Esophagus muscularis mucosa (tissue), 4 donors: Measurements from ENCODE around the gene TTC7B. TPM values are rescaled to one million over a fixed set of nuclear protein-coding genes. Genes with fewer than 3 reads are reported as not detected.

Experiments used
- DNase-seq: peaks from one replicate; pipeline ENCODE4 v3.0.0-alpha.2; 2017; ENCODE audit errors: extremely low spot score
- H3K27ac ChIP-seq, 4 donors: fragments of 200-600 bp; sonication (generic); replicated peaks in 1 of 4; 1 replicate in 3 of 4; 2 replicates in 1 of 4; pipeline ENCODE4 v1.5.1; 2016 to 2019; ENCODE audit warnings: mild to moderate bottlenecking in 1 of 4
- H3K27me3 ChIP-seq, 4 donors: fragments of 200-600 bp; sonication (generic); one replicate each; pipeline versions ENCODE4 v1.5.1 to v1.6.0; 2016 to 2019
- H3K36me3 ChIP-seq, 4 donors: fragments of 200-600 bp; sonication (generic); one replicate each; pipeline ENCODE4 v1.5.1; 2016 to 2019
- H3K4me1 ChIP-seq, 4 donors: fragments of 200-600 bp; sonication (generic); one replicate each; pipeline ENCODE4 v1.5.1; 2016 to 2019
- H3K4me3 ChIP-seq, 4 donors: fragments of 200-600 bp; sonication (generic); 1 replicate in 2 of 4; 2 replicates in 2 of 4; pipeline ENCODE4 v1.5.1; 2016 to 2019; ENCODE audit warnings: mild to moderate bottlenecking in 4 of 4, moderate library complexity in 1 of 4
- H3K9me3 ChIP-seq, 4 donors: fragments of 200-600 bp; sonication (generic); 1 replicate in 3 of 4; 2 replicates in 1 of 4; pipeline ENCODE4 v1.5.1; 2016 to 2019
- CTCF ChIP-seq, 3 experiments: fragments of 200-600 bp in 2 of 3; fragments of 450-650 bp in 1 of 3; sonication (generic) in 2 of 3; IDR thresholded peaks; one replicate each; pipeline ENCODE4 v1.5.1; 2017 to 2019; ENCODE audit warnings: antibody characterized with exemption in 3 of 3, mild to moderate bottlenecking in 2 of 3, moderate library complexity in 1 of 3
- EP300 ChIP-seq: sonication (generic); formaldehyde crosslinking; IDR thresholded peaks from one replicate; pipeline ENCODE4 v1.6.1; 2017; ENCODE audit warnings: antibody characterized with exemption
- POLR2A ChIP-seq: fragments of 450-650 bp; IDR thresholded peaks from one replicate; pipeline ENCODE4 v1.6.1; 2017; ENCODE audit warnings: antibody characterized with exemption, moderate library complexity, mild to moderate bottlenecking, low read depth
- POLR2AphosphoS5 ChIP-seq, 2 donors: sonication (generic); formaldehyde crosslinking; IDR thresholded peaks; one replicate each; pipeline ENCODE4 v1.6.1; 2017; ENCODE audit warnings: antibody characterized with exemption in 2 of 2
- WGBS: methylation state at CpG from one replicate; pipeline ENCODE4 v1.1.5; 2018; 5-methylcytosine and 5-hydroxymethylcytosine counted together
- intact Hi-C: fragments of 100-400 bp; cut with DNase I; formaldehyde crosslinking; loops from one replicate; pipeline ENCODE4 v1.15.1; 2023
- total RNA-seq, 4 donors: library from RNA; depleted of rRNA; stranded (reverse); fragments of >200 nt; gene quantifications; one replicate each; pipeline versions ENCODE4 v1.1.0 to v1.2.1, GENCODE V29; 2016

TTC7B gene
- total RNA-seq, 4 donors from 2014 or later, result 54.4 to 148 (median 113) TPM

- intact Hi-C loops, result no loop called here
- no peak for DNase-seq
- TF ChIP-seq EP300, result no peak
- TF ChIP-seq CTCF (IDR thresholded peaks at IDR 0.05), result no peak
- TF ChIP-seq POLR2AphosphoS5 (IDR thresholded peaks at IDR 0.05), result no peak
- no peak for TF ChIP-seq POLR2A
- Histone ChIP-seq H3K4me1 (peaks cover 17 to 28% (median 24%) of the 10 kb centered on the region in 4 donors), H3K4me3 (no peak overlapping the region), H3K36me3 (peaks cover 5 to 48% (median 24%) of the 10 kb centered on the region in 4 donors), H3K9me3 (no peaks in the 10 kb centered on the region), H3K27ac (no peak overlapping the region), H3K27me3 (no peaks in the 10 kb centered on the region)
- 100% methylated on average over 2 of the region's 3 CpGs for WGBS
Measured at GRCh38 chr14:90582166-90582565, 234.1 kb downstream of the TTC7B start.

- Histone ChIP-seq H3K4me1 (peaks cover 21 to 32% (median 28%) of the 10 kb centered on the region in 4 donors), H3K27ac (no peak overlapping the region), H3K9me3 (no peaks in the 10 kb centered on the region), H3K27me3 (no peaks in the 10 kb centered on the region), H3K4me3 (no peak overlapping the region), H3K36me3 (peaks cover 5 to 48% (median 24%) of the 10 kb centered on the region in 4 donors)
- no peak for TF ChIP-seq POLR2AphosphoS5 (IDR thresholded peaks at IDR 0.05)
- no peak for TF ChIP-seq CTCF (IDR thresholded peaks at IDR 0.05)
- no peak for TF ChIP-seq EP300
- TF ChIP-seq POLR2A, result no peak
- intact Hi-C loops, result no loop called here
- WGBS, result 95% methylated on average over 8 of the region's 8 CpGs
- no peak for DNase-seq
Measured at GRCh38 chr14:90581745-90582144, 234.5 kb downstream of the TTC7B start.

- Histone ChIP-seq H3K4me3 (no peak overlapping the region), H3K36me3 (peaks cover 5 to 40% (median 23%) of the 10 kb centered on the region in 4 donors), H3K4me1 (peaks cover 31 to 40% (median 35%) of the 10 kb centered on the region in 4 donors), H3K27me3 (no peaks in the 10 kb centered on the region), H3K9me3 (no peaks in the 10 kb centered on the region), H3K27ac (no peak overlapping the region)
- intact Hi-C loops, result no loop called here
- 82% methylated on average over 6 of the region's 20 CpGs for WGBS
- no peak for DNase-seq
- no peak for TF ChIP-seq POLR2A
- no peak for TF ChIP-seq POLR2AphosphoS5 (IDR thresholded peaks at IDR 0.05)
- no peak for TF ChIP-seq EP300
- no peak for TF ChIP-seq CTCF (IDR thresholded peaks at IDR 0.05)
Measured at GRCh38 chr14:90580377-90581335, 235.6 kb downstream of the TTC7B start.

- intact Hi-C loops, result no loop called here
- no peak overlapping the region for H3K4me3 ChIP-seq
- DNase-seq, result no peak
- TF ChIP-seq EP300, result no peak
- no peak for TF ChIP-seq POLR2A
- no peak for TF ChIP-seq CTCF (IDR thresholded peaks at IDR 0.05)
- no peak for TF ChIP-seq POLR2AphosphoS5 (IDR thresholded peaks at IDR 0.05)
- peaks cover 39 to 48% (median 43%) of the 10 kb centered on the region in 4 donors for H3K4me1 ChIP-seq
- H3K36me3 ChIP-seq, result peaks cover 5 to 32% (median 20%) of the 10 kb centered on the region in 4 donors
- H3K9me3 ChIP-seq, result no peaks in the 10 kb centered on the region
- WGBS, result 98% methylated on average over 7 of the region's 9 CpGs
- H3K27me3 ChIP-seq, result no peaks in the 10 kb centered on the region
- H3K27ac ChIP-seq, result no peak overlapping the region
Measured at GRCh38 chr14:90579816-90580215, 236.4 kb downstream of the TTC7B start.
